Occipital lobe (tissue), 2 donors: ENCODE data around the gene KCTD17. TPM values are rescaled to one million over a fixed set of nuclear protein-coding genes. Genes with fewer than 3 reads are reported as not detected.

ENCODE experiments used
- DNase-seq: peaks from one replicate; lab custom pipeline; 2025; lab: John Stamatoyannopoulos, UW
- total RNA-seq: library from RNA; depleted of rRNA; stranded (reverse); fragments of >200 nt; gene quantifications from one replicate; pipeline ENCODE4 v1.2.3, GENCODE V29; 2014

KCTD17 gene
- total RNA-seq, 1 donor from 2014 or later = 22.6 TPM

DNA sequence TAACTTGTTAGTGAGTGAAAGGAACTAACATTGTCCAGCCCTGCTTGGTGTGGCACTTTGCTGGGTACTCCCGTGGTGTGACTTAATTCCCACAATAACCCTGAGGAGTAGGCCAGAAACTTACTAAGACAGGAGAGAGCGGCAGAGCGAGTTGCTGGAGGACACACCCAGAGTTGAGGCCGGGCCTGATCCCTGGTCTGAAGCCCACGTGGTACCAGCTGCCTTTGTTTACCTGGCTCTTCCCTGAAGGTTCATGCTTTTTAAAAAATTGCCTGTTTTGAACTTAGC lies 31.4 kb upstream of the KCTD17 start:
- DNase-seq = no peak

DNA sequence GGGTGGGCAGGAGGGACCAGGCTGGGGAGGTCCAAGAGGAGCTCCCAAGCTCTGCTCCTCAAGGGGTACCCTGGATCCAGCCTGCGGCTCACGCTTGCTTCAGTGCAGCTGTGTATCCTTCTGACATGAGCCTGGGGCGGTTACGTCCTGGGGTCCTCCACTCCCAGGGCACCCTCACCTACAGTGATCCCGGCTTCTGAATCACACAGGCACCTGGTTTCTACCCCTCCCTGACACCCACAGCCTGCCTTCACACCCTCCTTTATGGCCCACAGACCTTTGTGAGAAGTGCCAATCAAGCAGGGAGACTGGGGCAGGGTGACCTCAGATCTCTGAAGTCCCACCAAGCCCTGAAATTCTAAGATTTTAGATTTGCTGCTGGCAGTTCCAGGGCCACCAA lies 30.5 kb upstream of the KCTD17 start:
- DNase-seq = no peak

GRCh38 chr22:37021710-37022482 lies 29.6 kb upstream of the KCTD17 start:
- no peak for DNase-seq

GRCh38 chr22:37022483-37023337 lies 28.8 kb upstream of the KCTD17 start:
- no peak for DNase-seq

GRCh38 chr22:37023743-37024338 lies 27.7 kb upstream of the KCTD17 start:
- DNase-seq = no peak

DNA sequence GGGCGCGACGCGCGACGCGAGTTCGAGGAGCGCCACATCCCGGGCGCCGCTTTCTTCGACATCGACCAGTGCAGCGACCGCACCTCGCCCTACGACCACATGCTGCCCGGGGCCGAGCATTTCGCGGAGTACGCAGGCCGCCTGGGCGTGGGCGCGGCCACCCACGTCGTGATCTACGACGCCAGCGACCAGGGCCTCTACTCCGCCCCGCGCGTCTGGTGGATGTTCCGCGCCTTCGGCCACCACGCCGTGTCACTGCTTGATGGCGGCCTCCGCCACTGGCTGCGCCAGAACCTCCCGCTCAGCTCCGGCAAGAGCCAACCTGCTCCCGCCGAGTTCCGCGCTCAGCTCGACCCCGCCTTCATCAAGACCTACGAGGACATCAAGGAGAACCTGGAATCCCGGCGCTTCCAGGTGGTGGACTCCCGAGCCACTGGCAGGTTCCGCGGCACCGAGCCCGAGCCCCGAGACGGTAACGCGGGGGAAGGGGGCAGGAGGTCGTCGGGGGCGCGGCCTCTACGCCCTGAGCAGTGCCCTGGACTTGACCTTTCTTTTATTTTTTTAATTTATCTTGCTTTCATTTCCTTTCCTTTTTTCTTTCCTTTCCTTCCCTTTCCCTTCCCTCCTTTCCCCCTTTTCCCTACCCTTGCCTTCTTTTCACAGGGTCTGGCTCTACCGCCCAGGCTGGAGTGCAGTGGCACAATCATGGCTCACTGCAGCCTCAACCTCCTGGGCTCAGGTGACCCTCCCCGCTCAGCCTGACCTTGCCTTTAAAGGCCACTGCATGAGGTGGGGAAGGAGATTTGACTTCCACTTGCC lies 27.0 kb upstream of the KCTD17 start:
- DNase-seq = no peak

DNA sequence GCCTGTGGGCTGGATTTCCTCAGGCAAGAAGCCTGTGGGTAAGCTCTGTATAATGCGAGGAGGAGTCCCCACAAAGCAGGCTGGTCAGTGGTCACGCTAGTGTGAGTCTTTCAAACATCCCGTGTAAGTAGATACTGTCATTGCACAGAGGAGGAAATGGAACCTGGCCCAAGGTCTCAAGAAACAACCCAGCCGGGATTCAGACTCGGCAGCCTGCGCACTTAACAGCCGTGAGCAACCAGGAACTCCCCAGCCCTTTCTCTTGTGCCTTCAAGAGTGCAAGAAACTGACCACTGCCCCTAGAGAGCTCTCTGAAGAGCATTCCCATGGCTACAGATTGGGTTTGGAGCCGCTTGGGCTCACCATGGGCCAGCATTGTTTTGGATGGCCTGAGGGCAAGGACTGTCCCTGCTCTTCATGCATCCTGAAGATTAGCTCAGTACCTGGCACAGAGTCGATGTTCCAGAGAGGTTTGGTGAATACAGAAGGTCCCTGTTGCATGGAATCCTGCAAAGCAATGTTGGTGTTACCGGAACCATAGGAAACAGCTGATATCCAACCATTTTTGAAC lies 26.0 kb upstream of the KCTD17 start:
- no peak for DNase-seq

- no peak for DNase-seq
Observed at GRCh38 chr22:37026325-37026724, 25.2 kb upstream of the KCTD17 start.

- DNase-seq = no peak
Observed at GRCh38 chr22:37027556-37027955, 24.0 kb upstream of the KCTD17 start.

DNA sequence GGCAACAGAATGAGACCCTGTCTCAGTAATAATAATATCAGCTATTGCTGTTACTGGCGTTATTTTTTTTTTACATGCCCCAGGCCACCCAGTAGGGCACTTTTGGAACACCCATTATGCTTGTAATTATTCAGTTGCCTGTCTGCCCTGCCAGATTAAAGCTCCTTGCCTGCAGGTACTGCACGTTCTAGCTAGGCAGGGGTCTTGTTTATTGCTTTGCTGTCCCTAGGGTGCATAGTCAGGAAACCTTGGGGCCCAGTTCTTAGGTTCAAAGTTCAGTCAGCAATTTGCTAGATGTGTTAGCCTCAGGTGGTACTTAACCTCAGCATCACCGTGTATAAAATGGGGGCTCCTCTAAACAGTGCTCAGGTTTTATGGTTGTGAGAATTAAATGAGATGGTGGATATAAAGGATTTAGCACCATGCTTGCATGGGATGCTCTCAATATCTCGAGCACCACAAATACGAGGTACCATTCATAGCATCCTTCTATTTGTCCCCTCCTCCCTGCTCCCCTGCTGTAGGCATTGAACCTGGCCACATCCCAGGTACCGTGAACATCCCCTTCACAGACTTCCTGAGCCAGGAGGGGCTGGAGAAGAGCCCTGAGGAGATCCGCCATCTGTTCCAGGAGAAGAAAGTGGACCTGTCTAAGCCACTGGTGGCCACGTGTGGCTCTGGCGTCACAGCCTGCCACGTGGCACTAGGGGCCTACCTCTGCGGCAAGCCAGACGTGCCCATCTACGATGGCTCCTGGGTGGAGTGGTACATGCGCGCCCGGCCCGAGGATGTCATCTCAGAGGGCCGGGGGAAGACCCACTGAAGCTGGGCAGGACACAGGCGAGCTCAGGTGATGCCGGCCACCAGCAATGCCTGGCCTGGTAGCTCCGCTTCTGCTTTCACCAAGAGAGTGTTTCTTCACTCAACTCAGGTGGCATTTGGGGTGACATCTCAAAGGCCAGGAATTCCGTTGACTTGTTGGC lies 22.6 kb upstream of the KCTD17 start:
- DNase-seq = no peak

GRCh38 chr22:37030560-37031281 lies 20.8 kb upstream of the KCTD17 start:
- no peak for DNase-seq

DNA sequence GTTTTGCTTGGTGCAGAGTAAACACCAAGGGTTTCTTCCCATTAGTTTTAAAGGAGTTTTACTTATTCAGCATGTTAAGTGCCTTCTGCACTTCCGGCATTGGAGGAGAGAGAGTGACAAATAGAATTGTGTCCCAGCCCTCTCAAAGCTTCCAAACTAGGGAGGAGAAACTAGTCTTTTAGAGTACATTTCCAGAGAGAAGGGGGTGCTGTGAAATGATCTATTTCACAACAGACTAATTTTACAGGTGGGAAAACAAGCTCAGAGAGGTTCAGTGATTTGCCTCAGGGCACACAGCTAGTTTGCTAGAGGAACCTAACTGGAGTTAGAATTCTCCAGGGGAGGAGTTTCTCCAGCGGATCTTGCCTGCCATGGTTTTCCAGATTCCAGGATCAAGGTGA lies 19.4 kb upstream of the KCTD17 start:
- DNase-seq = no peak

DNA sequence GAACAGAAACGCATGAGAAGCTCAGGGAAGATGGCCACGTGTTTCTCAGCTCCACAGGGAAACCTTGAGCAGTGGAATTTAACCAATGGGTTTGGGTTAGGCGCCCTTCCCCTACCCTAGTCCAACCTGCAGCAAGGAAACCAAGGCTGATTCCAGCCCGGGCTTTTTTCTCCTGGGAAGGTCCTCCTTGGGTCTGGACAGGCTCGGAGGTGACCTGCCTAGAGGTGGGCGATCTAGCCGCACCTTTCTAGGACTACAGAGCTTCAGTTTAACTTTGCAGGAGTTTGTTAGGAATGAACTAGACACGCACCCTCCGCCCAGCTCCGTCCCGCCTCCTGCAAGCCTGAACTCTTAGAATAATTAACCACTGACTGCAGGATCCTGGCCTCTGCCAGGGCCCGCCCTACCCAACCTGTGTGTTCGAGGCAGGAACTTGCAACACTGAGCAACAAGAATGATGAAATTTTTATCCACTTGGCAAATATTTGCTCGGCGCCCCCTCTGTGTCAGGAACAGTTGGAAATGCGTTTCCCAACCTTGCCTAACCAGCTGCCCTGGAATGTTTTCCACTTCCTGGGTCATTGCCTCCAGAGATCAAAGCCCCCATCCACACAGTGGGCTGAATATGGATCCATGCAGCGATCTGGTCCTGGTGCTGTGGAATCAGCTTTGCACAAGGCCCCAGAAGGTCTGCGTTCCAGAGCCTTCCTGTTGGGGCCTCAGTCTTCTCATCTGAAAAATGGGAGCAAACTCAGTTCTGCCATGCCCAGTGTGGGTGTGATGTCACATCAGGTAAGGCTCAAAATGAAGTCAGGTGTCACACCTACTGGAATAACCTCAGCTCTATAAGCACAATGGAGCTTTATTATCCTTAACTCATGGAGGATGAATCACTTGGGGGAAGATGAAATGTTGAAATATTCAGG lies 18.7 kb upstream of the KCTD17 start:
- no peak for DNase-seq

- DNase-seq = no peak
Observed at GRCh38 chr22:37033605-37034430, 17.7 kb upstream of the KCTD17 start.

DNA sequence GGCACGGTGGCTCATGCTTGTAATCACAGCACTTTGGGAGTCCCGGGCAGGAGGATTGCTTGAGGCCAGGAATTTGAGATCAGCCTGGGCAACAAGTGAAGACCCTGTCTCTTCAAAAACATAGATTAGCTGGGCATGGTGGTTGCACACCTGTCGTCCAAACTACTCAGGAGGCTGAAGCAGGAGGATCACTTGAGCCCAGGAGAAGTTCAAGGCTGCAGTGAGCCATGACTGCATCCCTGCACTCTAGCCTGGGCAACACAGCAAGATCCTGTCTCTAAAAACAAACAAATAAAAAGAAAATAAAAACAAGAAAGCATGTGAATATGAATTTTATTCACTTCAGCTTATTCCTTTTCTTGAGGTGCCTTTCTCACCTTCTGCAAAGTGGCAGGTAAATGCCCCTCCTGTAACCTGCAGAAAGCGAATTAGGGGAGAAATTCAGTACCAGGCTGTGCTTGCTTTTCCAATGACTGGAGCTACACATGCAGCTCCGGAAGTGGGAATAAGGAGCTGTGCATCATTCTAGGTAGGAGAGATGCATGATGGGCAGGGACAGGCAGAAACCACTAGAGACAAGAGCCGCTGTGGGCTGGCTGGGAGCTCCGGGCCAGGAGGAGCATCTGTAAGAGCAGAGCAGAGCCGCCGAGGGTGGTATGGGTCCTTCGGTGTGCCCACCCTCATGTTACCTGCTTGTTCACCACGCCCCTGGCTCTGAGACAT lies 14.7 kb upstream of the KCTD17 start:
- DNase-seq = no peak

DNA sequence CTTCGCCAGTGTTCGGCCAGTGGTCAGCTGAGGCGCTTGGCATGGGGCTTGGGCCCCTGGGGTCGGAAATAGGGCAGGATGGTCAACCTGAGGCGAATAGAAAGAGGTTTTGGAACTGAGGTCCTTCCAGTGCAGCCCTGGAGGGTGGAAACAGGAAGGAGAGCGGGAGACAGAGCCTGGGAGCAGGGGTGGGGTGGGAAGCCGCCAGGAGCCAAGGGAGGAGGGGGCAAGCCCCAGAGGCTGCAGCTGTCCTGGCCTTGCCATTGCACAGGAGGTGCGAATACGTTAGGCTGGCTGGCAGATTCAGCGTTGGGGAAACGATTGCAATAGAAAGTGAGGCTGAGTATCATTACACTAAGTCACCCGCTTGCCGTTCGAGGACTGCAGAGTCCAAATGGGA lies 13.9 kb upstream of the KCTD17 start:
- no peak for DNase-seq

DNA sequence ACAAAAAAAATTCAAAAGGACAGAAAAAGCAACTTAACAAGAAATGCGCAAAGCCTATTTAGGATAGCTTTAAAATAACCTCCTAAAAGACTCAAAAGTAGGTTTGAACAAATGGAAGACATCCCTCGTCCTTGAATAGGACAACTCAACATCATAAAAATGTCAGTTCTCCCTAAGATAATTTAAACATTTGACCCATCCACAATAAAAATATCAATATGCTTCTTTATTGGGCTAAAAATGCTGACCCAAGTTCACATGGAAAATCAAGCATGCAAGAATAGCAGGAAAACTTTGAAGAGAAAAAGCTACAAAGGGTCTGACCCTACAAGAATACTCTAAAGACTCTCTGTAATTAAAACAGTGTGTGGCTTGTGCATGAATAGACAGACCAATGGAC lies 12.1 kb upstream of the KCTD17 start:
- DNase-seq = no peak
